ENCODE results near the gene METAP1. TPM values are rescaled to one million over a fixed set of nuclear protein-coding genes. Genes with fewer than 3 reads are reported as not detected.
"Not testable (repeated sequence)": the region's sequence is repeated elsewhere in the genome, so short reads cannot be mapped to it uniquely, and the experiment has no call there.

METAP1 gene
- total and polyA plus RNA-seq, 2 donors (not counting 1 experiment from before 2014, with no cell fraction given), result 20.4 to 40.0 TPM

GRCh38 chr4:99103166-99103565, 107.6 kb downstream of the METAP1 start:
- Histone ChIP-seq H3K27me3 (replicated peaks in 1 of 4; ENCODE audit: control extremely low read depth in 1 of 4, control insufficient read depth in 3 of 4, insufficient read depth in 4 of 4, low read length in 3 of 4) (no peaks in the 10 kb centered on the region), H3K79me2 (ENCODE audit: control insufficient read depth, insufficient read depth, low read length) (no peaks in the 10 kb centered on the region), H3K4me2 (replicated peaks; ENCODE audit: low read depth, low read length, poor library complexity, severe bottlenecking) (no peak overlapping the region), H3K27ac (ENCODE audit: low read length in 2 of 2) (no peak overlapping the region), H3K4me3 (ENCODE audit: control extremely low read depth in 1 of 5, extremely low read depth in 1 of 5, insufficient read depth in 1 of 5, low read depth in 2 of 5, low read length in 4 of 5) (no peak overlapping the region), H3K9ac (ENCODE audit: low read length) (no peak overlapping the region), H2AFZ (ENCODE audit: insufficient read depth, low read depth, low read length, poor library complexity, severe bottlenecking) (no peak overlapping the region), H3K9me3 (ENCODE audit: control extremely low read depth in 1 of 3, control insufficient read depth in 2 of 3, insufficient read depth in 1 of 3, low read length in 2 of 3) (no peaks in the 10 kb centered on the region), H3K36me3 (replicated peaks in 1 of 2; ENCODE audit: control extremely low read depth in 1 of 2, control insufficient read depth in 1 of 2, extremely low read depth in 1 of 2, insufficient read depth in 2 of 2, low read length in 1 of 2) (no peaks in the 10 kb centered on the region), H3K4me1 (ENCODE audit: control insufficient read depth in 2 of 2, insufficient read depth in 2 of 2, low read length in 2 of 2) (no peaks in the 10 kb centered on the region), H4K20me1 (ENCODE audit: control insufficient read depth, insufficient read depth, low read length, poor library complexity, severe bottlenecking) (no peaks in the 10 kb centered on the region)
- DNase-seq (no peak), ATAC-seq (ENCODE audit: low read depth) (no peak)
- H3K9me3 Mint-ChIP-seq (ENCODE audit: insufficient read depth), result no peaks in the 10 kb centered on the region
- intact Hi-C loops (cut with micrococcal nuclease), result no loop called here
- H3K27ac Mint-ChIP-seq, result no peak overlapping the region
- POLR2A ChIA-PET, result no interaction called here
- TF ChIP-seq EZH2 (IDR thresholded peaks at IDR 0.05; ENCODE audit: borderline replicate concordance, insufficient read depth, low read depth, low read length, poor library complexity, severe bottlenecking) (no peak), CTCF (IDR thresholded peaks at IDR 0.05) (no peak)
- CTCF ChIA-PET, result interaction anchor here (1.0 kb wide), 1 partner anchor 108 kb away, joined by 3 read pairs; the partner anchor contains the start of gene METAP1
- no peaks in the 10 kb centered on the region for H3K27me3 Mint-ChIP-seq
- H3K4me1 Mint-ChIP-seq, result no peaks in the 10 kb centered on the region
- H3K4me3 Mint-ChIP-seq, result no peak overlapping the region

- no peaks in the 10 kb centered on the region for H3K36me3 ChIP-seq (replicated peaks in 1 of 2; ENCODE audit: control extremely low read depth in 1 of 2, control insufficient read depth in 1 of 2, extremely low read depth in 1 of 2, insufficient read depth in 2 of 2, low read length in 1 of 2)
- intact Hi-C loops (cut with micrococcal nuclease), result no loop called here
- ATAC-seq (ENCODE audit: low read depth), result no peak
- H3K79me2 ChIP-seq (ENCODE audit: control insufficient read depth, insufficient read depth, low read length), result no peaks in the 10 kb centered on the region
- ChIA-PET POLR2A (no interaction called here), CTCF (no interaction called here)
- H3K27ac ChIP-seq (ENCODE audit: low read length in 2 of 2), result no peak overlapping the region
- H3K4me1 Mint-ChIP-seq, result no peaks in the 10 kb centered on the region
- no peaks in the 10 kb centered on the region for H3K9me3 Mint-ChIP-seq (ENCODE audit: insufficient read depth)
- no peaks in the 10 kb centered on the region for H4K20me1 ChIP-seq (ENCODE audit: control insufficient read depth, insufficient read depth, low read length, poor library complexity, severe bottlenecking)
- H3K4me2 ChIP-seq (replicated peaks; ENCODE audit: low read depth, low read length, poor library complexity, severe bottlenecking), result no peak overlapping the region
- no peak overlapping the region for H3K9ac ChIP-seq (ENCODE audit: low read length)
- H3K27me3 Mint-ChIP-seq, result no peaks in the 10 kb centered on the region
- WGBS (ENCODE audit: insufficient coverage), result no CpG with 5 or more reads among the region's 1 CpG
- no peak for TF ChIP-seq CTCF (IDR thresholded peaks at IDR 0.05)
- TF ChIP-seq EZH2 (IDR thresholded peaks at IDR 0.05; ENCODE audit: borderline replicate concordance, insufficient read depth, low read depth, low read length, poor library complexity, severe bottlenecking), result no peak
- no peak overlapping the region for H3K27ac Mint-ChIP-seq
- no peak overlapping the region for H2AFZ ChIP-seq (ENCODE audit: insufficient read depth, low read depth, low read length, poor library complexity, severe bottlenecking)
- no peak overlapping the region for H3K4me3 ChIP-seq (ENCODE audit: control extremely low read depth in 1 of 5, extremely low read depth in 1 of 5, insufficient read depth in 1 of 5, low read depth in 2 of 5, low read length in 4 of 5)
- H3K4me1 ChIP-seq (ENCODE audit: control insufficient read depth in 2 of 2, insufficient read depth in 2 of 2, low read length in 2 of 2), result no peaks in the 10 kb centered on the region
- DNase-seq, result no peak
- H3K27me3 ChIP-seq (replicated peaks in 1 of 4; ENCODE audit: control extremely low read depth in 1 of 4, control insufficient read depth in 3 of 4, insufficient read depth in 4 of 4, low read length in 3 of 4), result no peaks in the 10 kb centered on the region
- no peaks in the 10 kb centered on the region for H3K9me3 ChIP-seq (ENCODE audit: control extremely low read depth in 1 of 3, control insufficient read depth in 2 of 3, insufficient read depth in 1 of 3, low read length in 2 of 3)
- H3K4me3 Mint-ChIP-seq, result no peak overlapping the region
Measured at GRCh38 chr4:99104153-99104552, 108.6 kb downstream of the METAP1 start.

GRCh38 chr4:99109286-99109685, 113.8 kb downstream of the METAP1 start:
- WGBS (ENCODE audit: insufficient coverage), result 90% methylated on average over 12 of the region's 12 CpGs
- H3K27me3 Mint-ChIP-seq; H3K9me3 Mint-ChIP-seq (ENCODE audit: insufficient read depth); H3K27me3 ChIP-seq (replicated peaks in 1 of 4; ENCODE audit: control extremely low read depth in 1 of 4, control insufficient read depth in 3 of 4, insufficient read depth in 4 of 4, low read length in 3 of 4); intact Hi-C loops (cut with micrococcal nuclease); CTCF ChIA-PET; POLR2A ChIA-PET; H3K4me1 ChIP-seq (ENCODE audit: control insufficient read depth in 2 of 2, insufficient read depth in 2 of 2, low read length in 2 of 2); H3K79me2 ChIP-seq (ENCODE audit: control insufficient read depth, insufficient read depth, low read length); H4K20me1 ChIP-seq (ENCODE audit: control insufficient read depth, insufficient read depth, low read length, poor library complexity, severe bottlenecking); H3K27ac ChIP-seq (ENCODE audit: low read length in 2 of 2); ATAC-seq (ENCODE audit: low read depth); H2AFZ ChIP-seq (ENCODE audit: insufficient read depth, low read depth, low read length, poor library complexity, severe bottlenecking); DNase-seq; H3K36me3 ChIP-seq (replicated peaks in 1 of 2; ENCODE audit: control extremely low read depth in 1 of 2, control insufficient read depth in 1 of 2, extremely low read depth in 1 of 2, insufficient read depth in 2 of 2, low read length in 1 of 2); H3K9ac ChIP-seq (ENCODE audit: low read length); H3K27ac Mint-ChIP-seq; H3K9me3 ChIP-seq (ENCODE audit: control extremely low read depth in 1 of 3, control insufficient read depth in 2 of 3, insufficient read depth in 1 of 3, low read length in 2 of 3); H3K4me3 Mint-ChIP-seq; H3K4me1 Mint-ChIP-seq; H3K4me3 ChIP-seq (ENCODE audit: control extremely low read depth in 1 of 5, extremely low read depth in 1 of 5, insufficient read depth in 1 of 5, low read depth in 2 of 5, low read length in 4 of 5); H3K4me2 ChIP-seq (replicated peaks; ENCODE audit: low read depth, low read length, poor library complexity, severe bottlenecking): not testable (repeated sequence)

Measured in B cell (primary cell).